HT-29 (cell line): ENCODE results near the gene MLH1. TPM values are rescaled to one million over a fixed set of nuclear protein-coding genes. Genes with fewer than 3 reads are reported as not detected.
"Not testable (repeated sequence)": the region's sequence is repeated elsewhere in the genome, so short reads cannot be mapped to it uniquely, and the experiment has no call there.

Experiments used
- DNase-seq: peaks from one replicate; pipeline ENCODE4 v3.0.0-alpha.2; 2015; ENCODE audit warnings: low spot score
- total RNA-seq: library from RNA; depleted of rRNA; stranded (reverse); fragments of >200 nt; shearing (Covaris generic); gene quantifications from 2 replicates; pipeline ENCODE4 v1.2.3, GENCODE V29; 2014

MLH1 gene
- total RNA-seq, 1 experiment from 2014 or later = 34.4 TPM

GRCh38 chr3:37032961-37033360, 39.6 kb downstream of the MLH1 start:
- DNase-seq = no peak

DNA sequence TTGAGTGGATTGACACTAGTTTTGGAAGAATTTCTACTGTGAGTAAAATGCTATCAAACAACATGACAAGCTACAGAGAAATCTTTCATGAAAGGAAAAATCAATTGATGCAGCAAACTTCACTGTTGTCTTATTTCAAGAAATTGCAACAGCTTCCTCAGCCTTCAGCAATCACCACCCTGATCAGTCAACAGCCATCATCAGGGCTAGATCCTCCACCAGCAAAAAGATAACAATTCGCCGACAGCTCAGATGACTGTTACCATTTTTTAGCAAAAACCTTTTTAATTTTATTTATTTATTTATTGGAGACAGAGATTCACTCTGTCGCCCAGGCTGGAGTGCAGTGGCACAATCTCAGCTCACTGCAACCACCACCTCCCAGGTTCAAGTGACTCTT, 44.0 kb downstream of the MLH1 start:
- DNase-seq = no peak

DNA sequence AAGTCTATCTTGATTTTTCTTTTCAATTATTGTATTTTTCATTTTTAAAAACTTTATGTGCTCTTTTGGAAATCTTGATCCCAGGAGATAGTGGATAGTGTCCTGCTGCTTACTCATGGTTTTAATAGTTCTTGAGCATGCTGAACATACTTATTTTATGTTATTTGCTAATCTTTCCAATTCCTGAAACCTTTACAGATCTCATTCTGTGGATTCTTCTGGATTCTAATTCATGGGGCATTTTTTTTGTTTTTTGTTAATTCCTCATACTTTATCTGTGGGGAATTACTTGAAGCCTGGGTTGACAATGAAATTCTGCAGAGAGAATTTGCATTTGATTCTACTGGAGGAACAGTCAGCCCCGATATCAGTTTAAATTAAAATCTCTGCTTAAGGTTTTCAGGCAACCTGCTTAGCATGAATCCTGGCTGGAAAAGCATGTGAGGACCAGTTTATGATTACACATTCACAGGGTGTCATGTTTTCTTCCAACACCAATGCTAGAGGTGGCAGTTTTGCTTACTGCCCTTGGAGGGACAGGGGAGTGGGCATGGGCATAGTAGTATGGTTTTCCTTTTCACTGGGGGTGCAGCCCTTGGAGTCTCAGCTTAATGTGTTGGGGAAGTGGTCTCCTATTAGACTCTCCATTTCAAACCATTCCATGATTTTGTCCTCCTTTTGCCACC, 46.0 kb downstream of the MLH1 start:
- DNase-seq = no peak

DNA sequence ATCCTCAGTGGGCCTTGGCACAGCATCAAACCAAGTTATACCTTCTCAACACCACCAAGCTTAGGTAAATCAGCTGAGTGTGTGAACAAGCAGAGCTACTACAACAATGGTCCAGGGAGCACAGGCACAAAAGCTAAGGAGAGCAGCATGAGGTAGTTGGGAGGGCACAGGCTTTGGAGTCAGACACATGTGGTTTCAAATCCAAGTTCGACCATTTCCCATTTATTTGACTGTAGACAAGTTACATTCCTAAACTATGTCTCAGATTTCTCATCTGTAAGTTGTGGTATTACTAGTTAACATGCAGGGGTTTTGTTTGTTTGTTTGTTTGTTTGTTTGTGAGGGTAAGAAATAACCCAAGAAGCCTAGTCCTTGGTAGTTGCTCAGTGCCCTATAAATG, 46.9 kb downstream of the MLH1 start:
- no peak for DNase-seq

DNA sequence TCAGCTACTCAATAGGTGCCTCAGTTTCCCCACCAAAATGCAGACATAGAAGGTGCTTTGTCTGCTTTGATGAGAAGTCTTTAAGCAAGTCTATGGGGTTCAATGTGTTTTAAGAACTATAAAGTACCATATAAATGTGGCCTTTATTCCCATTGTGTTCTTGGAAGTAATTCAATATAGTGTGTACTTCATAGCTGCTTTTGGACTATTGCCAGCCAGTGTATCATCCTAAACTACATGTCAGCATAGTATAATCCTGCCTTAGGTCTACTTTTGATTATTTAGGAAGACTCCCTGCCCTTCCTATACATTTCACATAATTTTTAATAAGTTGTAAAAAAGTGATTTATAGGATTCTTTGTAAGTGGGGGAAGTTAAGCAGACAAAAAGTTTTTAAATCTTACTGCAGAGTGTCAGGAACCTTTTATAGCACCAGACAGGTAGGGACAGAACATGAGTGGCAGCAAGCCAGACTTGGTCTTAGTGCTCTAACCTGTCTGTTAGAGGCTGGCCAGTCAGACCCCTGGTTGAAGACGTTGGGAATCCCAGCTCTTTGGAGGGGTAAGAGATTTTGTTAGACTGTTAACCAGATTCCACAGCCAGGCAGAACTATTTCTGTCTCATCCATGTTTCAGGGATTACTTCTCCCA, 48.4 kb downstream of the MLH1 start:
- DNase-seq = no peak

GRCh38 chr3:37042712-37043111, 49.4 kb downstream of the MLH1 start:
- DNase-seq = not testable (repeated sequence)

GRCh38 chr3:37050282-37050681, 57.0 kb downstream of the MLH1 start:
- no peak for DNase-seq

DNA sequence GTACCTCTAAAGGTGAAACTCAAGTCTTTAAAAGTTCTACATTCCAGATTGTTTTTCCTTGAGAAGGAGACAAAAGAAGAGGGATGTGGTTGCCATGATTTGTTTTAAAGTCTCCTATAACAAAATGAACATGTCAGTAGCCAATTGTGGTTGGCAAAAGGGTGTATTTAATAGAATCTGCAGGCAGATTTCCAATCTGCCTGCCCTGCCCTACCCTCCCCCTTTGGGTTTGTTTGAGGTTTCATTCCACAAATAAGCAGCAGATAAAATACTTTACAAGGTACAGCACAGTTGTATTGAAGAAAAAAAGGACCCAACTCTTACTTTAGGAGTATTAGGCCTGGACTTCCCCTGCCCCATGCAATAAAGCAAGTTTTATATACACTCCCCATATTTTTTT, 59.5 kb downstream of the MLH1 start:
- DNase-seq = no peak

- no peak for DNase-seq
These were observed 60.0 kb downstream of the MLH1 start for GRCh38 chr3:37053337-37053736.

- no peak for DNase-seq
These were observed 60.4 kb downstream of the MLH1 start for GRCh38 chr3:37053753-37054152.

DNA sequence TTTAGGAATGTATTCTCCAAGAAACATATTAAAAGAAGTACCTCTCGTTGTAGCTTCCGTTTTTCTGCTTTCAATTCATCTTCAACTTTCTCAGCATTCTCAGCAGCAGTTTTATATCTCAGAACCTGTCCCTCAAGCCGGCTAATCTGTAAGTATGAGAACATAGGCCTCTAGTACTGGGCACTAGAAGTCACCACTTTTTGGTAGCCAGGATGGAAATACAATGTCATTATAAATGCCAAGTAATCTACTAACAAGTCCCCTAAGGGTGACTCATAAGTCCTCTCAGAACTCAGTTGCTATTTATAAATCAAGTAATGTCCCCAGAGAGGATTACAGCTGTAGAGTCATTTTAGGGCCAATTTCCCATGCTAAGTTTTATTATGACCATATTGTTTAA, 61.1 kb downstream of the MLH1 start:
- DNase-seq = no peak

DNA sequence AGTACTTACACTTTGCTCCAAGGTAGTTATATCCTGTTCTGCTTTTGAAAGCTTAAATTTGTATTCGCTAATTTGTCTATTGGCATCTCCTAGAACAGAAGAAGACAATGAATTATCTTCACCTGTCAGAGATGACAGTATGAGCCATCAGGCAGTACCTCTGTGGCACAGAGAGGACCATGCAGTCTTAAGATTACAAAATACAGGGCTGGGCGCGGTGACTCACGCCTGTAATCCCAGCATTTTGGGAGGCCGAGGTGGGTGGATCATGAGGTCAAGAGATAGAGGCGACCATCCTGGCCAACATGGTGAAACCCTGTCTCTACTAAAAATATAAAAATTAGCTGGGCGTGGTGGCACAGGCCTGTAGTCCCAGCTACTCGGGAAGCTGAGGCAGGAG, 61.8 kb downstream of the MLH1 start:
- DNase-seq = not testable (repeated sequence)

GRCh38 chr3:37056826-37057225, 63.5 kb downstream of the MLH1 start:
- no peak for DNase-seq

DNA sequence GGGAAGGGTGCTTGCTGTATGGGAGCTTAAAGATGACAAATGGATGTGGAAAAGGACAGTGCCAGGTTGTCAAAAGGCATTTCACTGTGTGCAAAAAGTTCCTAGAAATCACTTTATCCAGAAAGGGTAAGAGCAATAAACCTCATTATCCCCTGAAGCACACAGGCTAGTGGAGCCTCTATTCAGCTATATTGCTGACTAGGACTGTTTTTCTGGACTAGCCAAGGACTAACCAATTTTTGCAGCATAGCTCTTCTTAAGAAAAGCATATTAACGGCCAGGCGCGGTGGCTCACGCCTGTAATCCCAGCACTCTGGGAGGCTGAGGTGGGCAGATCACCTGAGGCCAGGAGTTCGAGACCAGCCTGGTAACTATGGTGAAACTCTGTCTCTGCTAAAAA, 64.8 kb downstream of the MLH1 start:
- DNase-seq = no peak

GRCh38 chr3:37064747-37065146, 71.4 kb downstream of the MLH1 start:
- DNase-seq = no peak

GRCh38 chr3:37067577-37067976, 74.3 kb downstream of the MLH1 start:
- DNase-seq = no peak

GRCh38 chr3:37068031-37068430, 74.7 kb downstream of the MLH1 start:
- DNase-seq = no peak

GRCh38 chr3:37071921-37072320, 78.6 kb downstream of the MLH1 start:
- DNase-seq = no peak

- DNase-seq = peak; percentile 38
These were observed 79.6 kb downstream of the MLH1 start for GRCh38 chr3:37072892-37073291.

GRCh38 chr3:37074178-37074577, 80.9 kb downstream of the MLH1 start:
- no peak for DNase-seq

- DNase-seq = no peak
These were observed 82.6 kb downstream of the MLH1 start for GRCh38 chr3:37075955-37076354.

- DNase-seq = no peak
These were observed 89.0 kb downstream of the MLH1 start for GRCh38 chr3:37082317-37082716.

DNA sequence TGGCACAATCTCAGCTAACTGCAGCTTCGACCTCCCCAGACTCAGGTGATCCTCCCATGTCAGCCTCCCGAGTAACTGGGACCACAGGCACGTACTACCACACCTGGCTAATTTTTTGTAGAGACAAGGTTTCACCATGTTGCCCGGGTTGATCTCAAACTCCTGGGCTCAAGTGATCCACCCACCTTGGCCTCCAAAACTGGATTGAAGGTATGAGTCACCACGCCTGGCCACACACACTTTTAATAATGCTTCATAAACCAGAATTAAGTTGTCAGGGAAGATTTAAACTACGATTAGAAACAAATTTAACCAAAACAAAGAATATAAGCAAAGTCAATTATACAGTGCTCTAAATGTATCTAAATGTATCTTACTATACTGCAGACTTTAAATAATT, 93.6 kb downstream of the MLH1 start:
- no peak for DNase-seq

- no peak for DNase-seq
These were observed 94.6 kb downstream of the MLH1 start for GRCh38 chr3:37087870-37088269.
